HEK293 (cell line): ENCODE data around the gene GPRIN2.
A peak's percentile ranks its signal among the peaks of the same experiment; 100 is the strongest.

ENCODE experiments used
- CTCF ChIA-PET: fragments of 350-600 bp; formaldehyde crosslinking; extraction: SDS; loops from one replicate; lab custom pipeline; 2021; ENCODE audit warnings: antibody characterized with exemption; lab: Yijun Ruan, JAX
- POLR2A ChIA-PET: fragments of 300-600 bp; formaldehyde crosslinking; extraction: SDS; loops from one replicate; lab custom pipeline; 2020; ENCODE audit warnings: antibody characterized with exemption, inconsistent platforms; lab: Yijun Ruan, JAX
- H3K27ac ChIP-seq: fragments of 200-500 bp; sonication (Bioruptor generic); 2 replicates; pipeline ENCODE4 v1.5.1; 2014; ENCODE audit warnings: low read depth, low read length, control low read depth, inconsistent platforms; ENCODE audit errors: extremely low read depth
- H3K36me3 ChIP-seq, 2 experiments: fragments of 200-500 bp in 1 of 2; sonication (Bioruptor generic) in 1 of 2; 1 replicate in 1 of 2; 2 replicates in 1 of 2; pipeline ENCODE4 v1.5.1; 2014 to 2017; ENCODE audit warnings: inconsistent platforms in 2 of 2, low read length in 2 of 2; ENCODE audit not compliant: control insufficient read depth in 2 of 2, insufficient read depth in 1 of 2
- H3K4me1 ChIP-seq: fragments of 200-500 bp; sonication (Bioruptor generic); 2 replicates; pipeline ENCODE4 v1.5.1; 2014; ENCODE audit warnings: mild to moderate bottlenecking, low read length, inconsistent platforms; ENCODE audit not compliant: control insufficient read depth, insufficient read depth
- H3K4me3 ChIP-seq: 2 replicates; pipeline ENCODE4 v1.5.1; 2011; ENCODE audit warnings: low read depth, mild to moderate bottlenecking, control low read depth, low read length, moderate library complexity
- H3K9me3 ChIP-seq: fragments of 200-500 bp; sonication (Bioruptor generic); 2 replicates; pipeline ENCODE4 v1.5.1; 2014; ENCODE audit warnings: low read depth, low read length, inconsistent platforms; ENCODE audit not compliant: control insufficient read depth, insufficient read depth
- BCL11B ChIP-seq: fragments of 450-650 bp; formaldehyde crosslinking; IDR thresholded peaks from 2 replicates; pipeline ENCODE4 v1.5.1; 2016; ENCODE audit warnings: low read depth, missing biosample characterization, missing genetic modification characterization
- GLIS2 ChIP-seq: fragments of 450-650 bp; formaldehyde crosslinking; IDR thresholded peaks from 2 replicates; pipeline ENCODE4 v1.5.1; 2016; ENCODE audit warnings: missing biosample characterization, missing genetic modification characterization
- KLF1 ChIP-seq: fragments of 450-650 bp; formaldehyde crosslinking; IDR thresholded peaks from 2 replicates; pipeline ENCODE4 v1.5.1; 2016; ENCODE audit warnings: missing biosample characterization, missing genetic modification characterization
- SP2 ChIP-seq: fragments of 450-650 bp; formaldehyde crosslinking; IDR thresholded peaks from 2 replicates; pipeline ENCODE4 v1.5.1; 2016; ENCODE audit warnings: missing biosample characterization, missing genetic modification characterization
- SP7 ChIP-seq: fragments of 450-650 bp; formaldehyde crosslinking; IDR thresholded peaks from 2 replicates; pipeline ENCODE4 v1.5.1; 2016; ENCODE audit warnings: missing biosample characterization, missing genetic modification characterization
- TRIM28 ChIP-seq: IDR thresholded peaks from 2 replicates; pipeline ENCODE4 v1.6.1; 2011; ENCODE audit warnings: low read length, control low read depth, borderline replicate concordance
- ZBTB17 ChIP-seq: fragments of 450-650 bp; formaldehyde crosslinking; IDR thresholded peaks from 2 replicates; pipeline ENCODE4 v1.5.1; 2016; ENCODE audit warnings: missing biosample characterization, missing genetic modification characterization
- ZEB2 ChIP-seq: fragments of 450-650 bp; formaldehyde crosslinking; IDR thresholded peaks from 2 replicates; pipeline ENCODE4 v1.5.1; 2016; ENCODE audit warnings: missing biosample characterization, missing genetic modification characterization
- ZFP41 ChIP-seq: fragments of 450-650 bp; formaldehyde crosslinking; IDR thresholded peaks from 2 replicates; pipeline ENCODE4 v1.5.1; 2016; ENCODE audit warnings: missing biosample characterization, missing genetic modification characterization, borderline replicate concordance
- ZNF133 ChIP-seq: fragments of 450-650 bp; formaldehyde crosslinking; IDR thresholded peaks from 2 replicates; pipeline ENCODE4 v1.5.1; 2016; ENCODE audit warnings: missing biosample characterization, missing genetic modification characterization
- ZNF19 ChIP-seq: fragments of 450-650 bp; formaldehyde crosslinking; IDR thresholded peaks from 2 replicates; pipeline ENCODE4; 2016; ENCODE audit warnings: missing biosample characterization, missing genetic modification characterization, low read depth
- ZNF23 ChIP-seq: fragments of 450-650 bp; formaldehyde crosslinking; IDR thresholded peaks from 2 replicates; pipeline ENCODE4 v1.5.1; 2016; ENCODE audit warnings: missing biosample characterization, missing genetic modification characterization, borderline replicate concordance
- ZNF311 ChIP-seq: fragments of 450-650 bp; formaldehyde crosslinking; IDR thresholded peaks from 2 replicates; pipeline ENCODE4 v1.5.1; 2017; ENCODE audit warnings: missing biosample characterization, missing genetic modification characterization, borderline replicate concordance
- ZNF521 ChIP-seq: fragments of 450-650 bp; formaldehyde crosslinking; IDR thresholded peaks from 2 replicates; pipeline ENCODE4 v1.5.1; 2017; ENCODE audit warnings: missing biosample characterization, mild to moderate bottlenecking, missing genetic modification characterization
- ZNF548 ChIP-seq: fragments of 450-650 bp; formaldehyde crosslinking; IDR thresholded peaks from 2 replicates; pipeline ENCODE4 v1.5.1; 2016; ENCODE audit warnings: missing biosample characterization, missing genetic modification characterization
- ZNF558 ChIP-seq: fragments of 450-650 bp; formaldehyde crosslinking; IDR thresholded peaks from 2 replicates; pipeline ENCODE4 v1.5.1; 2016; ENCODE audit warnings: missing biosample characterization, missing genetic modification characterization
- ZNF571 ChIP-seq: fragments of 450-650 bp; formaldehyde crosslinking; IDR thresholded peaks from 2 replicates; pipeline ENCODE4 v1.5.0; 2017; ENCODE audit warnings: missing biosample characterization, missing genetic modification characterization
- ZNF629 ChIP-seq: fragments of 450-650 bp; formaldehyde crosslinking; IDR thresholded peaks from 2 replicates; pipeline ENCODE4 v1.5.1; 2017; ENCODE audit warnings: missing biosample characterization, missing genetic modification characterization
- ZNF701 ChIP-seq: fragments of 450-650 bp; formaldehyde crosslinking; IDR thresholded peaks from 2 replicates; pipeline ENCODE4 v1.5.1; 2016; ENCODE audit warnings: missing biosample characterization, missing genetic modification characterization
- ZNF768 ChIP-seq: fragments of 450-650 bp; formaldehyde crosslinking; IDR thresholded peaks from 2 replicates; pipeline ENCODE4 v1.5.1; 2018; ENCODE audit warnings: missing biosample characterization, mild to moderate bottlenecking, missing genetic modification characterization
- ZNF830 ChIP-seq: fragments of 450-650 bp; IDR thresholded peaks from 2 replicates; pipeline ENCODE4 v1.5.0; 2018; ENCODE audit warnings: missing biosample characterization, missing genetic modification characterization, low read depth, mild to moderate bottlenecking, moderate library complexity
- TF ChIP-seq, protein P1 (sequence below): fragments of 450-650 bp; formaldehyde crosslinking; IDR thresholded peaks from 2 replicates; pipeline ENCODE4 v1.5.1; 2017; ENCODE audit warnings: missing biosample characterization, missing genetic modification characterization
- TF ChIP-seq, protein P2 (sequence below): fragments of 450-650 bp; formaldehyde crosslinking; IDR thresholded peaks from 2 replicates; pipeline ENCODE4 v1.5.1; 2016; ENCODE audit warnings: missing biosample characterization, missing genetic modification characterization, borderline replicate concordance
- TF ChIP-seq, protein P3 (sequence below): fragments of 450-650 bp; formaldehyde crosslinking; IDR thresholded peaks from 2 replicates; pipeline ENCODE4 v1.5.1; 2016; ENCODE audit warnings: missing biosample characterization, missing genetic modification characterization
- TF ChIP-seq, protein P4 (sequence below): fragments of 450-650 bp; formaldehyde crosslinking; IDR thresholded peaks from 2 replicates; pipeline ENCODE4 v1.5.1; 2016; ENCODE audit warnings: missing biosample characterization, missing genetic modification characterization
- TF ChIP-seq, protein P5 (sequence below): fragments of 450-650 bp; formaldehyde crosslinking; IDR thresholded peaks from 2 replicates; pipeline ENCODE4 v1.5.1; 2016; ENCODE audit warnings: missing biosample characterization, missing genetic modification characterization
- TF ChIP-seq, protein P6 (sequence below): fragments of 450-650 bp; formaldehyde crosslinking; IDR thresholded peaks from 2 replicates; pipeline ENCODE4 v1.5.1; 2016; ENCODE audit warnings: missing biosample characterization, missing genetic modification characterization

GPRIN2 gene

DNA sequence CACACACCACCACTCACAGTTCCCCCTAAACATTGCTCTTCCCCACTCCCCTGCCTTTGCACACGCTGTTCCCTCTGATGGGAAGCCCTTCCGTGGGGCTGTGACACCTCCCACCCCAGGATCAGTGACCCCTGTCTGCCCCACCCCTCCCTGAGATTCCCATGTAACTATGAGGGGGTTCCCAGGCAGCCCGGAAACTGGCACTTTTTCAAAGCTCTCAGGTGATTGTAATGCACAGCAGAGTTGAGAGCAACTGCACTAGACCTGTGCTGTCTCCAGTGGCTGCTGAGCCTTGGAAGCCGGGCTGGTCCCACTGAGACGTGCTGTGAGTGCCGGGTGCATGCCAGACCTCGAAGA is 29.8 kb downstream of the GPRIN2 start (continued):
- TF ChIP-seq KLF1 (tag by site-specific recombination) (peak; percentile 44; the same call in 1 of the 2 replicates), ZNF548 (tag by site-specific recombination) (0 out of 2 replicates have a peak, but pooled peaks have one; percentile 43), ZNF571 (tag by site-specific recombination) (0 out of 2 replicates have a peak, but pooled peaks have one; percentile 70), ZNF23 (tag by site-specific recombination) (no peak), GLIS2 (peak; percentile 53; the same call in 1 of the 2 replicates)
- TF ChIP-seq, protein P1, sequence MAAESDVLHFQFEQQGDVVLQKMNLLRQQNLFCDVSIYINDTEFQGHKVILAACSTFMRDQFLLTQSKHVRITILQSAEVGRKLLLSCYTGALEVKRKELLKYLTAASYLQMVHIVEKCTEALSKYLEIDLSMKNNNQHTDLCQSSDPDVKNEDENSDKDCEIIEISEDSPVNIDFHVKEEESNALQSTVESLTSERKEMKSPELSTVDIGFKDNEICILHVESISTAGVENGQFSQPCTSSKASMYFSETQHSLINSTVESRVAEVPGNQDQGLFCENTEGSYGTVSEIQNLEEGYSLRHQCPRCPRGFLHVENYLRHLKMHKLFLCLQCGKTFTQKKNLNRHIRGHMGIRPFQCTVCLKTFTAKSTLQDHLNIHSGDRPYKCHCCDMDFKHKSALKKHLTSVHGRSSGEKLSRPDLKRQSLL (tag by site-specific recombination): no peak

DNA sequence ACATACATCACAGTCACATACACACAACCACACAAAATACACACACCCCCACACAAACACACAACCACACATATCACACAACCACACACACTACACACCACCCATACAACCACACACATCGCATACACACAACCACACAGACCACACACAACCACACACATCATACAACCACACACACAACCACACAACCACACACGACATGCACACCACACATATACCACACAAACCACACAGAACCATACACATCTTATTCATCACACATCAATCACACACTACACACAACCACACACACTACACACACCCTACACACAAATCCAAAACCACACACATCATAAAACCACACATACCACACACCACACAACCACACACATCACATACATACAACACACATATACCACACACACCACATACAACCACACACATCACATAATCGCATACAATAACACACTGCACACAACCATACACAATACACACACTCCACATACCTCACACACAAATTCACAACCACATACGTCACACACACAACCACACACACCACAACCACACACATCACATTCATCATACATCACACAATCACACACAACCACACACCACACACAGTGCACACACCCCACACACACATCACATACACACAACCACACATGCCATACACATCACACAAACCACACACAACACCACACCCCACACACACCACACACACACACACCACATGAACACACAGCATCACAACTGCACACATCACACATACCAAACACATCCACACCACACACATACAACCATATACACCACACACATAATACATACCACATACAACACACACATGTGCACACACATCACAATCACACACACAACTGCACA is 30.4 kb downstream of the GPRIN2 start:
- ChIA-PET POLR2A (no interaction called here), CTCF (no interaction called here)
- Histone ChIP-seq H3K9me3 (no peaks in the 10 kb centered on the region), H3K4me1 (no peaks in the 10 kb centered on the region), H3K36me3 (no peaks in the 10 kb centered on the region; a peak in 1 of 3 replicates), H3K4me3 (no peak overlapping the region), H3K27ac (no peak overlapping the region)
- TF ChIP-seq, protein P2, sequence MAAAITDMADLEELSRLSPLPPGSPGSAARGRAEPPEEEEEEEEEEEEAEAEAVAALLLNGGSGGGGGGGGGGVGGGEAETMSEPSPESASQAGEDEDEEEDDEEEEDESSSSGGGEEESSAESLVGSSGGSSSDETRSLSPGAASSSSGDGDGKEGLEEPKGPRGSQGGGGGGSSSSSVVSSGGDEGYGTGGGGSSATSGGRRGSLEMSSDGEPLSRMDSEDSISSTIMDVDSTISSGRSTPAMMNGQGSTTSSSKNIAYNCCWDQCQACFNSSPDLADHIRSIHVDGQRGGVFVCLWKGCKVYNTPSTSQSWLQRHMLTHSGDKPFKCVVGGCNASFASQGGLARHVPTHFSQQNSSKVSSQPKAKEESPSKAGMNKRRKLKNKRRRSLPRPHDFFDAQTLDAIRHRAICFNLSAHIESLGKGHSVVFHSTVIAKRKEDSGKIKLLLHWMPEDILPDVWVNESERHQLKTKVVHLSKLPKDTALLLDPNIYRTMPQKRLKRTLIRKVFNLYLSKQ (tag by site-specific recombination): peak; percentile 66
- no peak for TF ChIP-seq TRIM28
- no peak for TF ChIP-seq ZBTB17 (tag by site-specific recombination)
- peak; percentile 99; the same call in 1 of the 2 replicates for TF ChIP-seq ZNF521 (tag by site-specific recombination)
- no peak for TF ChIP-seq ZNF830
- no peak; the same call in none of the 2 replicates for TF ChIP-seq ZFP41 (tag by site-specific recombination)
- no peak for TF ChIP-seq ZNF558
- TF ChIP-seq, protein P3, sequence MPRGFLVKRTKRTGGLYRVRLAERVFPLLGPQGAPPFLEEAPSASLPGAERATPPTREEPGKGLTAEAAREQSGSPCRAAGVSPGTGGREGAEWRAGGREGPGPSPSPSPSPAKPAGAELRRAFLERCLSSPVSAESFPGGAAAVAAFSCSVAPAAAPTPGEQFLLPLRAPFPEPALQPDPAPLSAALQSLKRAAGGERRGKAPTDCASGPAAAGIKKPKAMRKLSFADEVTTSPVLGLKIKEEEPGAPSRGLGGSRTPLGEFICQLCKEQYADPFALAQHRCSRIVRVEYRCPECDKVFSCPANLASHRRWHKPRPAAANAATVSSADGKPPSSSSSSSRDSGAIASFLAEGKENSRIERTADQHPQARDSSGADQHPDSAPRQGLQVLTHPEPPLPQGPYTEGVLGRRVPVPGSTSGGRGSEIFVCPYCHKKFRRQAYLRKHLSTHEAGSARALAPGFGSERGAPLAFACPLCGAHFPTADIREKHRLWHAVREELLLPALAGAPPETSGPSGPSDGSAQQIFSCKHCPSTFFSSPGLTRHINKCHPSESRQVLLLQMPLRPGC: no peak
- TF ChIP-seq, protein P4, sequence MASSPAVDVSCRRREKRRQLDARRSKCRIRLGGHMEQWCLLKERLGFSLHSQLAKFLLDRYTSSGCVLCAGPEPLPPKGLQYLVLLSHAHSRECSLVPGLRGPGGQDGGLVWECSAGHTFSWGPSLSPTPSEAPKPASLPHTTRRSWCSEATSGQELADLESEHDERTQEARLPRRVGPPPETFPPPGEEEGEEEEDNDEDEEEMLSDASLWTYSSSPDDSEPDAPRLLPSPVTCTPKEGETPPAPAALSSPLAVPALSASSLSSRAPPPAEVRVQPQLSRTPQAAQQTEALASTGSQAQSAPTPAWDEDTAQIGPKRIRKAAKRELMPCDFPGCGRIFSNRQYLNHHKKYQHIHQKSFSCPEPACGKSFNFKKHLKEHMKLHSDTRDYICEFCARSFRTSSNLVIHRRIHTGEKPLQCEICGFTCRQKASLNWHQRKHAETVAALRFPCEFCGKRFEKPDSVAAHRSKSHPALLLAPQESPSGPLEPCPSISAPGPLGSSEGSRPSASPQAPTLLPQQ (tag by site-specific recombination): no peak
- TF ChIP-seq, protein P5, sequence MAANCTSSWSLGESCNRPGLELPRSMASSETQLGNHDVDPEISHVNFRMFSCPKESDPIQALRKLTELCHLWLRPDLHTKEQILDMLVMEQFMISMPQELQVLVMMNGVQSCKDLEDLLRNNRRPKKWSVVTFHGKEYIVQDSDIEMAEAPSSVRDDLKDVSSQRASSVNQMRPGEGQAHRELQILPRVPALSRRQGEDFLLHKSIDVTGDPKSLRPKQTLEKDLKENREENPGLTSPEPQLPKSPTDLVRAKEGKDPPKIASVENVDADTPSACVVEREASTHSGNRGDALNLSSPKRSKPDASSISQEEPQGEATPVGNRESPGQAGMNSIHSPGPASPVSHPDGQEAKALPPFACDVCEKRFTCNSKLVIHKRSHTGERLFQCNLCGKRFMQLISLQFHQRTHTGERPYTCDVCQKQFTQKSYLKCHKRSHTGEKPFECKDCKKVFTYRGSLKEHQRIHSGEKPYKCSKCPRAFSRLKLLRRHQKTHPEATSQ (tag by site-specific recombination): peak; percentile 21
- TF ChIP-seq ZNF768 (tag by site-specific recombination): no peak; the same call in 1 of the 2 replicates
- TF ChIP-seq SP7: no peak
- no peak for TF ChIP-seq KLF1 (tag by site-specific recombination)
- TF ChIP-seq ZEB2 (tag by site-specific recombination): no peak
- no peak for TF ChIP-seq ZNF19
- TF ChIP-seq ZNF133 (tag by site-specific recombination): peak; percentile 50; the same call in 1 of the 2 replicates
- TF ChIP-seq ZNF311 (tag by site-specific recombination): peak; percentile 91; the same call in 1 of the 2 replicates
- TF ChIP-seq, protein P6, sequence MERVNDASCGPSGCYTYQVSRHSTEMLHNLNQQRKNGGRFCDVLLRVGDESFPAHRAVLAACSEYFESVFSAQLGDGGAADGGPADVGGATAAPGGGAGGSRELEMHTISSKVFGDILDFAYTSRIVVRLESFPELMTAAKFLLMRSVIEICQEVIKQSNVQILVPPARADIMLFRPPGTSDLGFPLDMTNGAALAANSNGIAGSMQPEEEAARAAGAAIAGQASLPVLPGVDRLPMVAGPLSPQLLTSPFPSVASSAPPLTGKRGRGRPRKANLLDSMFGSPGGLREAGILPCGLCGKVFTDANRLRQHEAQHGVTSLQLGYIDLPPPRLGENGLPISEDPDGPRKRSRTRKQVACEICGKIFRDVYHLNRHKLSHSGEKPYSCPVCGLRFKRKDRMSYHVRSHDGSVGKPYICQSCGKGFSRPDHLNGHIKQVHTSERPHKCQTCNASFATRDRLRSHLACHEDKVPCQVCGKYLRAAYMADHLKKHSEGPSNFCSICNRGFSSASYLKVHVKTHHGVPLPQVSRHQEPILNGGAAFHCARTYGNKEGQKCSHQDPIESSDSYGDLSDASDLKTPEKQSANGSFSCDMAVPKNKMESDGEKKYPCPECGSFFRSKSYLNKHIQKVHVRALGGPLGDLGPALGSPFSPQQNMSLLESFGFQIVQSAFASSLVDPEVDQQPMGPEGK: no peak
- no peak; the same call in 1 of the 2 replicates for TF ChIP-seq BCL11B (tag by site-specific recombination)
- peak; percentile 6; the same call in 1 of the 2 replicates for TF ChIP-seq SP2 (tag by site-specific recombination)
- TF ChIP-seq ZNF629 (tag by site-specific recombination): no peak
- peak; percentile 83 for TF ChIP-seq ZNF701 (tag by site-specific recombination)
